Retinal pigment epithelial cell (primary cell): ENCODE data around the gene VSX1.

Experiments
- DNase-seq: peaks from one replicate; pipeline ENCODE4 v3.0.0-alpha.2; 2010; ENCODE audit warnings: low read depth
- H3K4me3 ChIP-seq: 2 replicates; pipeline ENCODE4 v1.5.1; 2011; ENCODE audit warnings: mild to moderate bottlenecking, low read length, control low read depth, moderate library complexity
- TF ChIP-seq, protein P1 (sequence below): conservative IDR thresholded peaks from 2 replicates; pipeline ENCODE4 v1.5.1; 2011; ENCODE audit warnings: low read depth, low read length, control low read depth, inconsistent platforms

VSX1 gene

DNA sequence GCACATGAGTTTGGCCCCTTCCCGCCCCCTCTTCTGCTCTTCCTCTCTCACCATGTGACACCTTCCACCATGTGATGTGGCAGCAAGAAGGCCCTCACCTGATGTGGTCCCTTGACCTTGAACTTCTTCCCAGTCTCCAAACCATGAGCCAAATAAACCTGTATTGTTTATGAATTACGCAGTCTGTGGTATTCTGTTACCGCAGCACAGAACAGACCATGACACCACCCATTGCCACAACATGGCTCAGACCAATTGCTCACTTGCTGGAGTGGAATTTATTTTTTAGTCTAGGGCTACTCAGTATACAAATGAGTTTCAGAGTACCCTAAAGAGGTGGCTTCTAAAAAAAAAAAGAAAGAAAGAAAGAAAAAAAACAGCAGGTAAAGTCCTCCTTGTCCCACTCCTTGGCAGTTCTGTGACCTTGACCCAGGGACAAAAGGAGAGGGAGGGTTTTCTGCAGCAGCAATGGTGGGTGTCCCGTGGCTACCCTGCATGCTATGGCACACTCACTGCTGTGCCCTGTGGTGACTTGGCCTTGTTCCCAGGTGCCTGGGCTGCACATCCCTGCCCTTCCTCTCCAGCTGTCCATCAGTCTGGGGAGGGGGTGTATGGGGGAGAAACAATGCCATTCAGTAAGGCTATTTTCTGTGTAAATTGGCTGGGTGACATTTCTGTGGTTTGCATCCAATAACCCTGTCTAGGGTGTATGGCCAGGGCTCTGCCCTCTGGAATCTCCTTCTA lies 5.4 kb upstream of the VSX1 start:
- TF ChIP-seq, protein P1, sequence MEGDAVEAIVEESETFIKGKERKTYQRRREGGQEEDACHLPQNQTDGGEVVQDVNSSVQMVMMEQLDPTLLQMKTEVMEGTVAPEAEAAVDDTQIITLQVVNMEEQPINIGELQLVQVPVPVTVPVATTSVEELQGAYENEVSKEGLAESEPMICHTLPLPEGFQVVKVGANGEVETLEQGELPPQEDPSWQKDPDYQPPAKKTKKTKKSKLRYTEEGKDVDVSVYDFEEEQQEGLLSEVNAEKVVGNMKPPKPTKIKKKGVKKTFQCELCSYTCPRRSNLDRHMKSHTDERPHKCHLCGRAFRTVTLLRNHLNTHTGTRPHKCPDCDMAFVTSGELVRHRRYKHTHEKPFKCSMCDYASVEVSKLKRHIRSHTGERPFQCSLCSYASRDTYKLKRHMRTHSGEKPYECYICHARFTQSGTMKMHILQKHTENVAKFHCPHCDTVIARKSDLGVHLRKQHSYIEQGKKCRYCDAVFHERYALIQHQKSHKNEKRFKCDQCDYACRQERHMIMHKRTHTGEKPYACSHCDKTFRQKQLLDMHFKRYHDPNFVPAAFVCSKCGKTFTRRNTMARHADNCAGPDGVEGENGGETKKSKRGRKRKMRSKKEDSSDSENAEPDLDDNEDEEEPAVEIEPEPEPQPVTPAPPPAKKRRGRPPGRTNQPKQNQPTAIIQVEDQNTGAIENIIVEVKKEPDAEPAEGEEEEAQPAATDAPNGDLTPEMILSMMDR = no peak
- DNase-seq = no peak
- H3K4me3 ChIP-seq = no peak overlapping the region

GRCh38 chr20:25085756-25086495 lies 4.0 kb upstream of the VSX1 start:
- TF ChIP-seq, protein P1 = no peak

DNA sequence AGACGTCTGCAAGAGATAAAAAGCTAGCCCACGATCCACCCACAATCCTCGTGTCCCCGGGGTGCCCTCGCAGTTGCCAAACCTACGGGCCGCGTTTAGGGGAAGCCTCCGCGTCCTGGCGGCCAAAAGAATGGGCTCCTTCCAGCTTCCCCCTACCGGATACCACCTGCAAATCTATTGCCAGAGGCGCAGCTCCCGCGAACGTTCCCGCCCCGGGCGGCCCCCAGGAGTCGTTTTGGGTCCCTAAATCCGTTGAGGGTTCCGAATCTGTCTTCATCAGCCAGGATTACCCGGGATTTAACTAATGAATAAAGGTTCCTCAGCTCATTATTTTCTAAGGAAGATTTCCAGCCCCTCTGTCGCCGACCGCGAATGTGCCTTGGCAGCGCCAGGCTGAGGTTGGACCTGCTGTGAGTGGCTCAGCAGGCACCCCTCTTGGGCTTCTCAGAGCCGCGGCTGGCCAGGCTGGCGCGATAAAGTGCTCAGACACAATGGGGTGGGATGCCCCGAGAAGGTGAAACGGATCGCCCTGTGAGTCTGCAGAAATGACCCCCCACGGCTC lies 2.8 kb upstream of the VSX1 start:
- TF ChIP-seq, protein P1 = no peak
- DNase-seq = no peak
- H3K4me3 ChIP-seq = no peak overlapping the region

More at GRCh38 chr20:25085756-25086495, 4.0 kb upstream of the VSX1 start:
- no peak overlapping the region for H3K4me3 ChIP-seq
- no peak for DNase-seq

DNA sequence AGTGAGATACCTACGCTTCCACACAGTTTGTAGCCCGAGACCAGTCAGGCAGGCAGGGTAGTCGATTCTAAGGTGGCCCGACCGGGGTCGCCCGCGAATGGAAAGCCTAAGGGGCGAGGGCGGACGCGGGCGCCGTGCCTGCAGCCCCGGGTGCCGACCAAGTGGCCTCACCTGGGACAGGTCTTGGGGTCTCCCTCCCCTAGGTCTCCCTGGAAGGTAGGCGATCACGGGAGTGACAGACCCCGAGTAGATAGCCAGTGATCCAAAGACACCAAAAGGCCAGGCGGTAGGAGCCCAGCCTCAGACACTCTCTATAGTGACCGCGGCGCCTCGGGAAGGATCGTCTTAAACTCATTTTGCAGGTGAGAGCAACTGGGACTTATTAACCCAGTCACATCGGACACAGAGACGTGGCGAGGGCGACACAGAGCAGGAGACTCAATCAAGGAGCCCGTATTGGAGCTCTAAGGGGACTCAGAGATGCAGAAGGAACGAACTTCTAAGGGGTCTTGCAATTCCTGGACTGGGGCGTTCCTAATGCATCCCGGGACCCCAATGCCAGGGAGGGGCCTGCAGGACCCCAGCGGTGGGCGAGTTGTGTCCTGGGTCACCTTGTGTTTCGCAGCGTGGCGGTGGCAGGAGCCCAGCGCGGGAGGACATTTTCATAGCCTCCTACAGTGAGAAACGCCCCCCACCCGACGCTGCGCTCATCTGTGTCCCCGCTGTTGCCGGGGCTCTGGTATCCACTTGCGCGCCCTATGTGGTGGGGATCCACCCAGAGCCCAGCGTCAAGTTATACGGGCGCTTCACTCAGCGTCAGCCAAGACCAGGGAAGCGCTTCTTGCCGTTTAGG lies 2.1 kb upstream of the VSX1 start:
- no peak for DNase-seq
- no peak overlapping the region for H3K4me3 ChIP-seq

GRCh38 chr20:25083141-25083772 lies 1.3 kb upstream of the VSX1 start:
- no peak overlapping the region for H3K4me3 ChIP-seq
- TF ChIP-seq, protein P1 = no peak
- DNase-seq = no peak

More for the DNA sequence above, 2.1 kb upstream of the VSX1 start:
- TF ChIP-seq, protein P1 = peak; percentile 54

DNA sequence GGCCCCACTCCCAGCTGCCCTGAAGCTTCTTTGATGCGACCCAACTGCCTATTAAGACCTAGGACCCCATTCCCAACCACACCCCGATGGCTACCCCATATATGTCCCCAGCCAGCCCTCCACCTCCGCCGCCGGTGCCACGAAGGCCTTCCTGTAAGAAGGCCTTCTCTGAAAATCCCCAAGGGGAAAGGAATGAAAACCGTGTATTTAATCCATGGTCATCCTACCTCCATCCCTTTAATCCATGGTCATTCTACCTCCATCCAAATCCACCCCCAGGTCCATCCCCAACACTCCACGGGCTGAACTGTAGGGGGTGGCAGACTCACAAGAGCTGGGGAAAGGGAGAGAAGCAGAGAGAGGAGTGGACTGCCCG lies 545 bp upstream of the VSX1 start:
- no peak for DNase-seq
- TF ChIP-seq, protein P1 = no peak

More for the DNA sequence above, 545 bp upstream of the VSX1 start:
- no peak overlapping the region for H3K4me3 ChIP-seq
